ENCODE data around the gene MTG1.
A peak's percentile ranks its signal among the peaks of the same experiment; 100 is the strongest.
"Not testable (repeated sequence)": the region's sequence is repeated elsewhere in the genome, so short reads cannot be mapped to it uniquely, and the experiment has no call there.

Gene MTG1

DNA sequence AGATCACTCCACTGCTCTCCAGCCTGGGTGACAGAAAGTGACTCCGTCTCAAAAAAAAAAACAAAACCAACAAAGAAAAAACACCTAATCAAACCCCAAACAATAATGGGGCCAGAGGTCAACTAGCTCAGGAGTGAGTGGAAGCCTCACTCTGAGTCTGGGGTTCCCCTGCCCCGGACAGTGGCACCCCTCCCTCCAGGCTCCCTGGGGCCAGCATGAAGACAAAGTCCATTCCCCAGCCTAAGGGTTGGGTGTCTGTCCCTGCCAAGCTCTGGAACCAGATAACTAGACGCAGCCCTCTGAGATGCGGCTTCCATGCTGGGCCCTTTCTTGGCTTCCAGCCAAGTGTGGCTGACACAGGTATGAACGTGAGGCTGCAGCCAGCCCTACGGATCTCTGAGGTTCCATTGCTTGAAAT lies 34.4 kb upstream of the MTG1 start:
- no peak for DNase-seq

DNA sequence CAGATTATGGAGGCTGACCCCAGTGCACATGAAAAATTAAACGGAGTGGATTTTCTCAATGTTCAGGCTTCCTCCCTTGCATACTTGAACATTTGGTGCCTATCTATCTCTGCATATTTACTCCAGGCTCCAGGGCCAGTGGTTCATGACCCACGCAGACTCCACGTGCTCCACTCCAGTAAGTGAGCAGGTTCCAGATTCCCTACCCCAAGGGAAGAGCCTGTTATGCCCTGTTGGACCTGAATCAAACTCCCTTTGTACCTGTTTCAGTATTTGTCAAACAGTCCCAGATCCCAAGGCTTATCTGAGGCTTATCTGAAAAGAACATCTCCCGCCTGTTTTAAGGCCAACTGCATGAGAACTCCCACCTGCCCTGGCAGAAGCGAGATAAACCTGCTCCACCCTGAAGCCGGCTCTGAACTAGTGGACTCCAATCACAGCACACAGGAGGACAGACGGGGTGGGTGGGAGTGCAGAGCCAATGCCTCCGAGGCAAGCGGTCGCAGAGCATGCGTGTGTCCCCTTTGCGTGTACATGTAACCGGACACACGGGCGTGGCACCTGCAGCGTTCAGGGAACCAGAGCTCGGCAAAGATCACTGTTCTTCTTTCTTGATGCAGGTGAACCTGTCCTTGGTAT lies 33.9 kb upstream of the MTG1 start:
- DNase-seq = no peak

DNA sequence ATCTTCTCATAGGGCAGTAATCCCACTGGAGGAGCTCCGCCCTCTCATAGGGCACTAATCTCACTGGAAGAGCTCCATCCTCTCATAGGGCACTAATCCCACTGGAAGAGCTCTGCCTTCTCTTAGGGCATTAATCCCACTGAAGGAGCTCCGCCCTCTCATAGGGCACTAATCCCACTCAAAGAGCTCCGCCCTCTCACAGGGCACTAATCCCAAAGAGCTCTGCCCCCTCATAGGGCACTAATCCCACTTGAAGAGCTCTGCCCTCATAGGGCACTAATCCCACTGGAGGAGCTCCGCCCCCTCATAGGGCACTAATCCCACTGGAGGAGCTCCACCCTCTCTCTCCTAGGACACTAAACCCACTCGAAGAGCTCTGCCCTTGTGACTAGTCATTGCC lies 32.7 kb upstream of the MTG1 start:
- no peak for DNase-seq

DNA sequence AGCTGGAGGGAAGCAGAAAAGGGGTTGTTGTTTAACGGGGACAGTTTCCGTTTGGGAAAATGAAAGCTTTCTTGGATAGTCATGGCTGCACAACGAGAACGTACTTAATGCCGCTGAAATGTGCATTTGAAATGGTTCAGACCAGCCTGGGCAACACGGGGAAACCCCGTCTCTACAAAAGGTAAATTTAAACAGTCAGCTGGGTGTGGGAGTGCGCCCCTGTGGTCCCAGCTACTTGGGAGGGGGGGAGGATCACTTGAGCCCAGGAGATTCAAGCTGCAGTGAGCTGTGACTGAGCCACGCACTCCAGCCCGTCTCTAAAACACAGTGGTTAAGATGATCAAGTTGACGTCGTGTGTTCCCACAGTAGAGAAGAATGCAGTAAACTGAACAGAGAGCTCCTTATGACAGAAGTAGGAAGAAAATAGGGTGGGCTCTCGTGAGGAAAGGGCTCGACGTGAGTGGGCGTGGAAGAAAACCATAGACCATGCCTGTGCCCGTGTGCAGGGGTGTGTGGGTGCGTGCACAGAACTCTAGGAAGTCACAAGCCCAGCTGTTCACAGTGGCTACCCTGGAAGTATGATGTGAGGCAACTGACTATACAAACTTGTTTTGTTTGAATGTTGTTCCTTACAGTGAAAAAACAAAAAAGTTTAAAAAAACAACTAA lies 32.0 kb upstream of the MTG1 start:
- DNase-seq = no peak

DNA sequence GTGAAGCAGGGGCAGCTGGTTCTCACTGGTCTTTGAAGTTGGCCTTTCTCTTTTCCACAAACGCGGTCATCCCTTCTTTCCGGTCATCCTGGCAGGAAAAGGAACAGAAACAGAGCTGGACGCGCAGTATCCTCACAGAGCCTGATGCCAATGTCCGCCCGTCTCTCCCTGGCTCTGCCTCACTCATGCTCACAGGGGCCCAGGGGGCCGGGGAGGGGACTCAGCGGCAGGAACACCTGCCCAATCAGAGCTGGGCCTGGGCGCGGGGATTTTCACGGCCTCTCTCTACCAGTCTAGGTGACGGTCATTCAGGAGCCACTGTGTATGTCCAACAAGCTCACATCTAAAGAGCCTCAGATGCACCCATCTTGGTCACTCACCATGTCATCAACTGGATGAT lies 31.1 kb upstream of the MTG1 start:
- DNase-seq = no peak

DNA sequence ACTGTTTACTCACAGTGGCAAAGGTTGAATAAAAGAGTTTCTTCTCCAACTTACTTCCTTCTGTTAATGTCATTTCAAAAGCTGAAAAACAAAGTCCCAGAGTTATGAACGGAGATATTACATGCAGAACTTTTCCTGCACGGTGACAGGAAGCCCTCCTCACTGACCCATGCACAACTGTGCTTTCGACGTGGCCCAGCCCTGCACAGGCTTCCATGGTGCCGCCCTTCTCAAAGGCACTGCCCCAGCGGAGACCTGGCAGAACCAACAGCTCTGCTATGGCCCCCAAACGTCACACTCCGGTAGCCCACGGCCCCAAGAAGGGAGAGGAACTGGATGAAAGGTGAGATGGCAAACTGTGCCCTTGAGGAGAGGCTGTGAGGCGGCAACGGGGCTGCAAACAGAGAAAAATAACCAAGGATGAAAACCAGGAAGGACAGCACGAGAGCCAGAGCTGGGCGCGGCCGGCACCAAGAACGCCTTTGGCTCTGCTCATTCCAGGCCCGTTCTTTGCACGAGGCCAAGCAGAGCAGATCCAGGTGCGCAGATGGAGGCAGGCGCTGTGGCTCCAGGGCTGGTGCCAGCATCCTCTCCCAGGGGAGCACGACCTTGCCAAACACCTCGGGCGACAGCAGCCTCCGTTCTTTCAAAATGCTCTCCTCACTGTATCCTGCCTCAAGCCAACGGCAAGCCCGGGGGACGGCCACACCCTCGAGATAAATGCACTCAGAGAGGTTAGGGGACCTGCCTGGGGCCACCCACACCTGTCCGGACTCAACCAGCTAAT lies 29.1 kb upstream of the MTG1 start:
- DNase-seq = no peak

DNA sequence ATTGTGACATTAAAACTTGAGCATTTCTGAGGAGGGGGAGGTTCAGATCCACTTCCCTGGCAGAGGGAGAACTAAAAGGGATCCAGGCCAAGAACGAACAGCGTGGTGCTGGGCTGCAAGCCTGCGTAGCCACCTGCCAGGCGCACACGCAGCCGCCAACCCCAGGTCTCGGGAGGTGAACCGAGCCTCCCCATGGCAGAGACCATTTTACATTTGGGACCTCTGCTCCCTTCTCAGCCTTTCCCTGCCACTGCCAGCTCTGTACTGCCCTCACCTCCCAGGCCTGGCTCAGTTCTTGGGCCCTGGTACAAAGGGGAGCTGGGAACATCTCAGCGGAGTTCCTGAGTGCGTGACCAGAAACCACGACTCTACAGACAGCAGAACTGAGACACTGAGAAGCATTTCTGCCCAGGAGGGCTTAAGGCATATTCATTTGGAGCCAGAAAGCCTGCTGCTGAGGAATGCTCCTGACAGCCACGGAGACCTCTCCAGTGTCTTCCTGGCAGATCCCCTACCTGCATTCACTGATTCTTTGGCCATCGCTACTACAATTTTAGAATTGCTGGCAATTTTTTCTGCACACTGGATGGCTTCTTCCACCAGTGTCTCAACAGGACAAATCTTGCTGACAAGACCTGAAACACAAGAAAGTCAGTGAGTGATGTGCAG lies 28.4 kb upstream of the MTG1 start:
- DNase-seq = no peak

DNA sequence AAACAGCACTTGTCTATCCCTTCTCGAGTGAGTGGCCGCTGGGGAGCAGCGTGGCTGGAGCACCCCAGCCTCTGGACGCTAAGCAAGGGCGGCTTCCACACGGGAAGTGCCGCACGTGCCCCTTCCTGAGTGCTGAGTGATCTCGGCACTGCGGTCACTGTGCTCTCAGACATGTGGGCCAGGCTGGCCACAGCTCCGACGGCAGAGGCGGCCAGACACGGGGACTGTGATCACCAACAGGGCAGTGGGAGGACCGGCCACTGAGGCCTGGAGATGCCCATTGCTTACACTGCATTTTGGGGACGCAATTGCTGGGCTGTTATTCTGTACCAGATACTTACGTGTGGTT lies 27.9 kb upstream of the MTG1 start:
- no peak for DNase-seq

DNA sequence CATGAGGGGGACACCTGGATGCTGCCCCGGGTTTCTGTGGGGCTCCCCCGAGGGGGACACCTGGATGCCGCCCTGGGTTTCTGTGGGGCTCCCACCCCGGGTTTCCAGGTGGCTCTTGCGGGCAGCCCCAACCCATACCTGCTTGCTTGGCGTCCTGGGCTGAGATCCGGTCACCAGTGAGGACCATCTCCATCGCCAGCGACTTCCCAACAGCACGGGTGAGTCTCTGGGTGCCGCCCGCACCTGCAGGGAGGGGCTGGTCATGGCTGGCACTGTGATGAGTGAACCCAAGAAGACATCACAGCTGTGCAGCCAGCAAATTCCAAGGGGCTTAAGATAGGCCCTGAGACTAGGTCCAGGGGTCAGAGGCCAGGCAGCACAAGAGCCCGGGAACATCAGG lies 27.2 kb upstream of the MTG1 start:
- no peak for DNase-seq

DNA sequence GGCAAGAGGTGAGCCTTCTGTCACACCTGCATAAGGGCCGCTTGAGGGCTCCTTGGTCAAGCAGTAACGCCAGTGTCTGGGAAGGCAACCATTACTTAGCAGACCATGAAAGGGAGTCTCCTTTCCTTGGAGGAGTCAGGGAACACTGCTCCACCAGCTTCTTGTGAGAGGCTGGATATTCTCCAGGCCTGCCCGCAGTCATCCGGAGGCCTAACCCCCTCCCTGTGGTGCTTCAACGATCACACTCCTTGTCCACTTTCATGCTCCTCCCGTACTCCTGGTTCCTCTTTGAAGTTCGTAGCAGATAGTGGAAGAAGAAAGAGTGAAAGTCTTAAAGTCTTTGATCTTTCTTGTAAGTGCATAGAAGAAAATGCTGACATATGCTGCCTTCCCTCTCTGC lies 26.5 kb upstream of the MTG1 start:
- not testable (repeated sequence) for DNase-seq

DNA sequence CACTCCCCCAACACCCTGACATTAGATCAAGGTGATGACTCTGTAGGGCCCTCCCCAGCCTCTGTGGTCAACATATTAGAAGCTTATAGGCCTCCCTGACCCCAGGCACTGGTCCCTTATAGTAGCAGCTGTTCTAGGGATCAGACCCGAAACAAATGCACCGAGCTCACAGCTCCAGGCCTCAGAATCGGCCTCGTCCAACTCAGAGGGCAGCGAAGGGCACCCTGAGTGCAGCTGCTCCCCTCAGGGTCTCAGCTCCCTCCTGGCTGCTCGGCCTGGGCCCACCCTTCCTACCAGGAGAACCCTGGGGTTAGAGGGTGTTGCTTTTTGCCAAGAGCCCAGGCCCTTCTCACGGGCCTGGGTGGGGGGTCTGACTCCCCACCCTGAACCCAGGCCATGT lies 25.8 kb upstream of the MTG1 start:
- no peak for DNase-seq

DNA sequence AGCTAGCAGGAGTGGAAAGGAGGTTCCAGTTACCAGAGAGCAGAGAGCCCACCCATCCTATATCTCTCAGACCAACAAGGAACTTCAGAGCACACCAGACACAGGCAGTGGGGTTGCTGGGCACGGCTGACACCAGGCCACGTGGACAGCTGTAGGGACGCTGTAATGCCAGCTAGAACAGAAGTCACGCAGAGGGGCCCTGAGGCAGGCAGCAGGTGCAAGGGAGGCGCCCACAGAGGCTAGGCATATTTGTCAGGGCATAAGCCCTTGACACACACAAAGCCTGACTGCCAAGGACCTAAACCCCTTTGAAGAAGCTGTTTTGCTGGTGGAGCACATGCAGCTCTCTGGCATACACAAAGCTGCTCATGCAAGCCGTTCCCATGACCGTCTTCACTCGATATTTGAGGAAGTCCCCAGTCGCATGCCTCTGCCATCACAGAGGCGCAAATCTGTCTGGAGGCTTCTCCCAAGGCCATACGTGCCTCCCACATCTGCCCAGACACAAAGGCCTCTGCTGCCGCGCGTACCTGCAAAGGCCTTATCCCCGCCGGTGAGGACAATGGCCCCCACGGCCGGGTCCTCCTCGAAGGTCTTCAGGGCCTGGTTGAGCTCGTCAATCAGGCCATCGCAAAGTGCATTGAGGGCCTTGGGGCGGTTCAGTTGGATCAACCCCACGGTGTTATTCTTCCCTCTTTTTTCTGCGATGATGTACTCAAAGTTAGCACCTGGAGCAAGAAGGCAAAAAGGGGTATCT lies 23.7 kb upstream of the MTG1 start:
- DNase-seq = no peak

DNA sequence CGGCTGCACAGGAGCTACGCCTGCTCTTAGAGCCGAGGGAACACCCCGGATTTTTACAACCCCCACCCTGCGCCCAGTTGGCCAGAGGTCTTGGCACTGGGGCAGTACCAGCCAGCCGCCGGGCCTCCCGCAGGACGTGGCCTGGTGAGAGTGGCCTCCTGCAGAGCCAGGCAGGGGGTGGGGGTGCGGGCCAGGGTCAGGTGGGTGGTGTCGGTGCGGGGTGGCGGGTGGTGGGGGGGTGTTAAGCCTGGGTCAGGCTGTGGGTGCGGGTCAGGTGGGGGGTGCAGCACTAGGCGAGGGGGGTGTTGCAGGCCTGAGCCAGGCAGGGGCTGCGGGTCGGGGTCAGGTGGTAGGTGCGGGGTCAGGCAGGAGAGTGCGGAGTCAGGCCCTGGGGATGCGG lies 21.4 kb upstream of the MTG1 start:
- no peak for DNase-seq

DNA sequence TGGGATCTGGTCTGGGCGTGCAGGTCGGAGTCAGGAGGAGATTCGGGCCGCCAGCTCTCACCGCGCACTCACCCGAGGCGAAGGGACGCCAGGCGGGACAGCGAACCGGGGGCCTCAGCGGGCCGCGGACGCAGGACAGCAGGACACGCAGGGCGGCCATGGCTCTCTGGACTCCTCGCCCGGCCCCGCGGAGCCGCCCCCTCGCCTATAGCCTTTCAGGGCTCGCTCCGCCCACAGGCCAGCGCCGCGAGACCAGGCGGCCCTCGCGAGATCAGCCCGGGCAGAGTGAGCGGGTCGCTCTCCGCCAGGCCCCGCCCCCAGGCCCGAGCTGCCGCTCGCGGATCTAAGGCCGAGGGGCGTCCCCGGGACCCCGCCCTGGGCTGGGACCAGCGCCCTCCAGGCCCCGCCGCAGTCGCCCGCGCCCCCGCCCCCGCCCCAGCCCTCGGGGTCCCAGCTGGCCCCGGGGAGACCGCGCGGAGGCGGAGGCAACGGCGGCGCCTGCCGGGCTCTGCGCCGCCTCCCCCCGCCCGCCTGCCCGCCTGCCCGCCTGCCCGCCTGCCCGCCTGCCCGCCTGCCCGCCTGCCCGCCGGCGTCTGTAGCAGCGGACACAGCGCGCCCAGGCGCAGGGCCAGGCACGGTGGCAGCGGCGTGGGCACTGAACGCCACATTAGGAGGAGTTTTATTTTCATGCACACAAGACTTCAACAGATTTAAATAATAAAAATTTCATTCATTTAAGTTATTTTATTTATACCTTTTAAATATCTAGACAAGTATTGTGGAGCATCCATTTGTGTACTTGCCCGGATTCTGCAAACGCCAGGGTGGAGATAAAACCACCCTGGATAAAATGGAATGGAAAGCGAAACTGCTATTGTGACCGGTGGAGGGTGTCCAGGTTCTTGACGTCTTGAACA lies 20.5 kb upstream of the MTG1 start, which contains the start of gene ECHS1:
ECHS1 (minus strand) TSS at position 181 of the 917 bp plus-strand sequence; CDS start at position 160, 21 bp downstream.
- peak; percentile 97 for DNase-seq

DNA sequence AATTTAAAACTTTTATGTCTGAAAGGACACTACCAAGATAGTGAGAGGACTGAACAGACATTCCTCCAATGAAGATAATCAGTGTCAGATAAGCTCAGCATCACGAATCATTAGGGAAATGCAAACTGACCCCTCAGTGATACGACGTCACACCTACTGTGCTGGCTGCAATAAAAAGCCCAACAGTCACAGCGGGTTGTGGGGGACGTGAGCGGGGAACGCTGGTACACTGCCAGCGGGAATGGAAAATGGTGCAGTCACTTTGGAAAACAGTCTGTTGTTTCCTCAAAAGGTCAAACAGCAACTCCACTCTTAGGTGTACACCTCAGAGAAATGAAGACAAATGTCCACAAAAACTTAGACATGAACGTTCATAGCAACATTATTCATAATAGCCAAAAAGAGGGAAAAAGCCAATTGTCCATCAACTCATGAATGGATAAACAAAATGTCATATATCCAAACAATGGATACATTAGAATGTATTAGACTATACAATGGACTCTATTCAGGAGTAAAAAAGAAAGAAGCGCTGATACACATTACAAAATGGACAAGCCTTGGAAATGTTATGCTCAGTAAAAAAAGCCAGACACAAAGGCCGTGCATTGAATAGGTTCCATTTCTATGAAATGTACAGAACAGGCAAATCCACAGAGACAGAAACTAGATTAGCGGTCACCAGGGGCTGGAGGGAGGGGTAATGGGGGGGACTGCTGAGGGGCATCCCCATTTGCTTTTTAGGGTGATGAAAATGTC lies 18.4 kb upstream of the MTG1 start:
- DNase-seq = peak; percentile 32

DNA sequence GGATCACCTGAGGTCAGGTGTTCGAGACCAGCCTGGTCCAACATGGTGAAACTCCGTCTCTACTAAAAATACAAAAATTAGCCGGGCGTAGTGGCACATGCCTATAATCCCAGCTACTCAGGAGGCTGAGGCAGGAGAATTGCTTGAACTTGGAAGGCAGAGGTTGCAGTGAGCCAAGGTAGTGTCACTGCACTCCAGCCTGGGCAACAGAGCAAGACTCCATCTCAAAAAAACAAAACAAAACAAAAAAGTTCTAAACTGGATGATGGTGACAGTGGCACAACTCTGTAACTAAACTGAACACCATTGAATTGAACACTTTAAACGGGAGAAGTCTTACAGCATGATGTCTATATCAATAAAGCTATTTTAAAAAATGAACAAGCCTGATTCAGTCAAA lies 17.8 kb upstream of the MTG1 start:
- DNase-seq = not testable (repeated sequence)

DNA sequence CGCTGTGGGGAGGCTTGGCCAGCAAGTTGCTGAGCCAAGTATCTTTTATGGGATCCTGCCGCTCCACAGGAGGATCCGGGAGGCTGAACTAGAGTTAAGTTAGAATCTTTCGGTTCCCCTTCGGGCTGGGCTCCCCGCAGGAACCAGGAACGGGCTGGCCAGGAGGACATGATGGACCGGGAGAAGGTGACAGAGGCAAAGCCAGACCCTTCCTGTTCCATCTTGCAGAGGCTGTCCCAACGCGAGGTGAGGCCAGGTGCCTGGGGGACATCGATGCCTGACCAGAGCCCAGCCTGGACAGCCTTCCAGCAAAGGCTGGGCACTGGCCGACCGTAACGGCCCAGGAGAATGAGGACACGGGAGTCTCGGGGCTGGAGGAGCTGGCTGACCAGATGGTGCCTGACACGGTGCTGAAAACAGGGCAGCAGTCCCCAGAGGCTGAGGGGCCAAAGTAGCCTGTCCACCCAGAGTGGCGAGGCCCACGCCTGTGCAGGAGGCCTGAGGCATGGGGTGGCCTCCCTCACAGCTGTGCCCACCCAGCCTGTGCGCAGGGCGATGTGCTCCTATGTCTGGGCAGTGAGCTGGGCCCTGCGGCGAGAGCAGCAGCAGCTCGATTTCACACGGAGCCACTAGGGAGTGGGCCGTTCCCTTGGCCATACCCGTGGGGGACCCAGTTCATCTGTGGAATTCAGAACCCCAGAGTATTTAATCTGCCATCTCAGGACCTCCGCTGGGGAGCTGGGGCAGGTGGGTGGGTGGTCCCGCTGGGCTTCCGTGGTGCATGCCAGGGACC lies 16.7 kb upstream of the MTG1 start:
- no peak for DNase-seq

DNA sequence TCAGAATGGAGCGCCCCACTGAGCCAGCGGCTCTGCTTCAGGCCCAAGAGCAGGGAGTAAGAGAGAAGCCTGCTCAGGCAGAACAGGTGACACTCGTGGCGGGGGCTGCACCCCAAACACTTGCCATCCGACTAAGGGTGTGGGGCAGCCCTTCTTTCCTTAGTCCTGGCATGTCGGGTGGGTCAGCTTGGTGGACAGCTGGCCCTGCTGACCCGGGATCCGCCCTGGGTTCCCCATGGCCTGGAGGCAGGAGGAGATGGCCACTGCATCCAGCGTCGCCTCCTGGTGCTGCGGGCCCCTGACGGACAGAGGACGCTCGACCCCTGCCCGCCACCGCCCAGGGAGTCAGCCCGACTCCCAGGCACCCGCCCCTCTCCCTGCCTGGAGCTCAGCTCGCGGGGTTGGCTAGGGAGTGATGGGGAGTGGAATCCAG lies 16.1 kb upstream of the MTG1 start:
- DNase-seq = no peak

DNA sequence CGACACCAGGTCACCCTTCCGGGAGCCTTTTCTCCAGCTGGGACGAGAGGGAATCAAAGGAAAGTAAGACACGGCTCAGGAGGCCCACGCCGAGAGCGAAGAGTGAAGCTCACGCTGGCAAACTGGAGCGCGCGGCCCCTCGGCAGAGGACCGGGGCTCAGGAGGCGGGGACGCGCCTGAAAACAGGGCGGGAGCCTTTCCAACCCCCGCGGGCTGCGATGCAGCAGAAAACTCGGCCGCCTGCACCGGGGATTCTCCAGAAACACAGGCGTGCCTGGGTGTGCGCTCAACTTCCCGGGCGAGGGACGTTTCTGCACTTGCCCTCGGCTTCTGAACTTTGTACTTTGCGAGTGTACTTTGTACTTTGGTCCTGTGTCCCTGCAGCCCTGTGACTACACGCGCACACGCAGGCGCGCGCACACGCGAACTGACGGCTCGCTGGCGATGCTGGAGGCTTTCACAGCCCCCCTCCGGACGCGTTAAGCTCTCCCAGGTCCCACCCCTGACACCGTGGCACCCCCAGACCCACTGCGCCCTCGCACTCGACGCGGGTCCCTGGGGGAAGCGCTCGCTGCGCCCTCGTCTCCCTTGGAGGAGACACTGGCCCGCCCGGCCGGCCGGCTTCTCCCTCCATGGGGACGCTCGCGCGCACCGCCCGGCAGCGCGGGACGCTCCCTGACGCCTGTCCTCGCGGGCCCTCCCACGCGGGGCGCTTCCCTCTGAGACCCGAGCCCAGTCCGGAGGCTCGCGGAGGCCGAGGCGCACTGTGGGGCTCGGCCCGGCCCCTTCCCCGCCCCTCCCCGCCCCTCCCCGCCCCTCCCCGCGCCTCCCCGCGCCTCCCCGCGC lies 15.5 kb upstream of the MTG1 start:
- DNase-seq = peak; percentile 89
